IMR-90 (cell line): Measurements from ENCODE around the gene RIMS4. TPM values are rescaled to one million over a fixed set of nuclear protein-coding genes. Genes with fewer than 3 reads are reported as not detected.

Source experiments
- ATAC-seq: fragments of 200-7000 bp; cut with Tn5 transposase; 2 replicates; pipeline ENCODE4 v1.9.1; 2020; ENCODE audit warnings: low read depth, mild to moderate bottlenecking, moderate library complexity
- BruUV-seq: library from RNA; stranded (reverse); fragments of 400-500 nt; replicated peaks from 2 replicates; lab custom pipeline; 2021; lab: Mats Ljungman, UMichigan
- CTCF ChIA-PET: fragments of 300-600 bp; formaldehyde crosslinking; extraction: SDS; loops from one replicate; lab custom pipeline; 2021; ENCODE audit warnings: antibody characterized with exemption; lab: Yijun Ruan, JAX
- POLR2A ChIA-PET: fragments of 300-600 bp; sonication (Branson Sonifier 250); formaldehyde crosslinking; loops from one replicate; lab custom pipeline; 2022; ENCODE audit warnings: antibody characterized with exemption; ENCODE audit not compliant: unreplicated experiment; lab: Charles Lee
- DNase-seq: peaks from one replicate; pipeline ENCODE4 v3.0.0; 2013
- H2AFZ ChIP-seq: replicated peaks from 2 replicates; pipeline ENCODE3; 2013; ENCODE audit warnings: low read length, mild to moderate bottlenecking; ENCODE audit not compliant: poor library complexity
- H2AK5ac ChIP-seq: 2 replicates; pipeline ENCODE4 v1.6.1; 2013; ENCODE audit warnings: low read depth, low read length, inconsistent platforms
- H2AK9ac ChIP-seq: replicated peaks from 2 replicates; pipeline ENCODE3; 2013; ENCODE audit warnings: mild to moderate bottlenecking, low read depth, low read length, moderate library complexity; ENCODE audit not compliant: poor library complexity
- H2BK120ac ChIP-seq: 2 replicates; pipeline ENCODE4 v1.6.1; 2013; ENCODE audit warnings: low read depth, low read length, inconsistent platforms
- H2BK15ac ChIP-seq: 3 replicates; pipeline ENCODE4 v1.6.1; 2013; ENCODE audit warnings: low read depth, low read length, inconsistent platforms
- H2BK20ac ChIP-seq: 2 replicates; pipeline ENCODE4 v1.6.1; 2013; ENCODE audit warnings: low read depth, mild to moderate bottlenecking, inconsistent platforms, low read length, moderate library complexity
- H2BK5ac ChIP-seq: 2 replicates; pipeline ENCODE4 v1.6.1; 2013; ENCODE audit warnings: mild to moderate bottlenecking, low read depth, low read length, inconsistent platforms; ENCODE audit not compliant: poor library complexity, severe bottlenecking
- H3K14ac ChIP-seq: replicated peaks from 2 replicates; pipeline ENCODE4 v1.6.1; 2013; ENCODE audit warnings: low read depth, low read length, inconsistent platforms
- H3K18ac ChIP-seq: 2 replicates; pipeline ENCODE4 v1.6.1; 2013; ENCODE audit warnings: low read depth, low read length, control low read depth
- H3K23ac ChIP-seq: 2 replicates; pipeline ENCODE4 v1.6.1; 2013; ENCODE audit warnings: low read depth, low read length, inconsistent platforms
- H3K27ac ChIP-seq: 2 replicates; pipeline ENCODE4 v1.5.1; 2013; ENCODE audit warnings: mild to moderate bottlenecking, control low read depth, low read length; ENCODE audit not compliant: insufficient read depth
- H3K27me3 ChIP-seq: 2 replicates; pipeline ENCODE4 v1.6.1; 2013; ENCODE audit warnings: low read length; ENCODE audit not compliant: control insufficient read depth, insufficient read depth
- H3K36me3 ChIP-seq: 2 replicates; pipeline ENCODE4 v1.6.1; 2013; ENCODE audit warnings: low read length, mixed read lengths; ENCODE audit not compliant: control insufficient read depth, insufficient read depth
- H3K4ac ChIP-seq: 2 replicates; pipeline ENCODE4 v1.6.1; 2013; ENCODE audit warnings: low read depth, low read length, inconsistent platforms
- H3K4me1 ChIP-seq: 2 replicates; pipeline ENCODE4 v1.6.1; 2013; ENCODE audit warnings: low read length, mixed read lengths; ENCODE audit not compliant: control insufficient read depth, insufficient read depth
- H3K4me2 ChIP-seq: 2 replicates; pipeline ENCODE4 v1.6.1; 2013; ENCODE audit warnings: low read depth, mild to moderate bottlenecking, control low read depth, low read length, moderate library complexity
- H3K4me3 ChIP-seq: 2 replicates; pipeline ENCODE4 v1.5.1; 2013; ENCODE audit warnings: low read depth, mild to moderate bottlenecking, control low read depth, low read length, moderate library complexity; ENCODE audit not compliant: insufficient read depth
- H3K56ac ChIP-seq: 2 replicates; pipeline ENCODE4 v1.6.1; 2013; ENCODE audit warnings: low read length, inconsistent platforms; ENCODE audit not compliant: insufficient read depth; ENCODE audit errors: extremely low read depth
- H3K79me1 ChIP-seq, 2 experiments: 2 replicates each; pipeline ENCODE4 v1.6.1; 2013; ENCODE audit warnings: low read length in 2 of 2, inconsistent platforms in 1 of 2, low read depth in 1 of 2
- H3K9ac ChIP-seq: 2 replicates; pipeline ENCODE4 v1.6.1; 2013; ENCODE audit warnings: low read depth, low read length, control low read depth
- H3K9me1 ChIP-seq: 2 replicates; pipeline ENCODE4 v1.6.1; 2013; ENCODE audit warnings: low read length, inconsistent platforms; ENCODE audit not compliant: insufficient read depth
- H3K9me3 ChIP-seq: 2 replicates; pipeline ENCODE4 v1.6.1; 2013; ENCODE audit warnings: low read length; ENCODE audit not compliant: control insufficient read depth, insufficient read depth
- H4K20me1 ChIP-seq: 2 replicates; pipeline ENCODE4 v1.6.1; 2013; ENCODE audit warnings: low read length, inconsistent platforms; ENCODE audit not compliant: insufficient read depth
- H4K5ac ChIP-seq: 2 replicates; pipeline ENCODE4 v1.6.1; 2013; ENCODE audit warnings: mild to moderate bottlenecking, low read depth, low read length, control low read depth
- H4K8ac ChIP-seq, 2 experiments: 2 replicates each; pipeline ENCODE4 v1.6.1; 2013; ENCODE audit warnings: low read depth in 2 of 2, low read length in 2 of 2, control low read depth in 1 of 2, inconsistent platforms in 1 of 2
- H4K91ac ChIP-seq: 2 replicates; pipeline ENCODE4 v1.6.1; 2013; ENCODE audit warnings: low read depth, low read length, inconsistent platforms; ENCODE audit not compliant: insufficient read depth
- MAFK ChIP-seq: IDR thresholded peaks from 2 replicates; pipeline ENCODE4 v1.6.1; 2012; ENCODE audit warnings: low read depth, low read length, improper control_type of control experiment
- MAZ ChIP-seq: IDR thresholded peaks from 2 replicates; pipeline ENCODE4 v1.6.1; 2012; ENCODE audit warnings: low read depth, mild to moderate bottlenecking, low read length, improper control_type of control experiment, moderate library complexity, borderline replicate concordance
- WGBS, 2 experiments: methylation state at CpG; one replicate each; pipeline versions ENCODE4 v1.1.5 to v1.1.7; 2013; ENCODE audit warnings: missing lambda C conversion rate in 2 of 2; ENCODE audit not compliant: insufficient read length in 1 of 2; ENCODE audit errors: extremely low coverage in 2 of 2; 5-methylcytosine and 5-hydroxymethylcytosine counted together
- dilution Hi-C: fragments of 300-500 bp; cut with HindIII; formaldehyde crosslinking; loops from one replicate; pipeline ENCODE4 v1.14.3; 2018; ENCODE audit warnings: low sequenced_read_pairs; ENCODE audit not compliant: unreplicated experiment
- in situ Hi-C: fragments of 300-500 bp; cut with MboI; formaldehyde crosslinking; loops from 3 replicates; pipeline ENCODE4 v1.14.3; 2019; ENCODE audit warnings: low sequenced_read_pairs, inconsistent platforms, mixed read lengths
- intact Hi-C: fragments of 100-400 bp; cut with micrococcal nuclease; formaldehyde crosslinking; loops from 2 replicates; pipeline ENCODE4 v1.10.0; 2022
- polyA plus RNA-seq, 3 experiments: library from polyadenylated mRNA; depleted of rRNA; stranded (reverse); fragments of >200 nt; gene quantifications; 2 replicates each; pipeline ENCODE4 v1.2.3, GENCODE V29; 2012; ENCODE audit warnings: low replicate concordance in 1 of 3
- total RNA-seq: library from RNA; depleted of rRNA; stranded (reverse); fragments of >200 nt; gene quantifications from 2 replicates; pipeline ENCODE4 v1.2.3, GENCODE V29; 2012

The RIMS4 gene
- total and polyA plus RNA-seq, 2 of the 4 experiments (the other 2 are of a cell fraction) = not detected

GRCh38 chr20:44849703-44850102, 39.4 kb upstream of the RIMS4 start:
- peaks cover 4% of the 10 kb centered on the region; the same call in 1 of the 2 replicates for H3K27me3 ChIP-seq
- H4K91ac ChIP-seq = no peak overlapping the region
- no peak overlapping the region for H3K9ac ChIP-seq
- no peak overlapping the region for H3K23ac ChIP-seq
- H4K8ac ChIP-seq = no peak overlapping the region
- no peak overlapping the region for H2AK9ac ChIP-seq
- no peaks in the 10 kb centered on the region for H3K36me3 ChIP-seq
- no peak overlapping the region for H2BK120ac ChIP-seq
- H3K4me2 ChIP-seq = no peak overlapping the region
- H3K27ac ChIP-seq = no peak overlapping the region
- H2AFZ ChIP-seq = no peak overlapping the region
- no peak overlapping the region for H4K5ac ChIP-seq
- no peaks in the 10 kb centered on the region for H4K20me1 ChIP-seq
- no CpG with 5 or more reads among the region's 1 CpG for WGBS, 2 experiments
- H2AK5ac ChIP-seq = no peak overlapping the region
- H3K56ac ChIP-seq = no peak overlapping the region
- no peaks in the 10 kb centered on the region for H3K4me1 ChIP-seq
- no peaks in the 10 kb centered on the region for H3K9me3 ChIP-seq
- H3K18ac ChIP-seq = no peak overlapping the region
- H3K14ac ChIP-seq = no peak overlapping the region
- H2BK20ac ChIP-seq = no peak overlapping the region
- ChIA-PET CTCF (no interaction called here), POLR2A (no interaction called here)
- DNase-seq = no peak
- dilution Hi-C loops = no loop called here
- no peak for ATAC-seq
- no peak overlapping the region for H3K4ac ChIP-seq
- no peaks in the 10 kb centered on the region for H3K9me1 ChIP-seq
- intact Hi-C loops = no loop called here
- no peaks in the 10 kb centered on the region for H3K79me1 ChIP-seq
- TF ChIP-seq MAZ = no peak
- no peak for TF ChIP-seq MAFK
- H3K4me3 ChIP-seq = no peak overlapping the region
- in situ Hi-C loops = loop anchor here (25.0 kb wide), 1 partner anchor 462 kb away; no protein-coding TSS in a partner anchor
- no peak overlapping the region for H2BK15ac ChIP-seq
- H2BK5ac ChIP-seq = no peak overlapping the region
- no TSS peak for BruUV-seq
